ENCODE results near the gene SRP54.

GRCh38 chr14:34964977-34965764, 17.6 kb upstream of the SRP54 start:
- TF ChIP-seq JUN (IDR thresholded peaks at IDR 0.05; ENCODE audit: borderline replicate concordance, insufficient read depth, insufficient read length, low read depth): no peak
- TF ChIP-seq CTCF (IDR thresholded peaks at IDR 0.05; ENCODE audit: extremely low read depth in 1 of 2, insufficient read depth in 1 of 2, low read depth in 1 of 2, low read length in 2 of 2): no peak
- no peak for TF ChIP-seq MAX (IDR thresholded peaks at IDR 0.05; ENCODE audit: insufficient read depth, insufficient read length)
- TF ChIP-seq POLR2A (IDR thresholded peaks at IDR 0.05; ENCODE audit: low read depth, low read length): no peak
- no peak for TF ChIP-seq EZH2 (IDR thresholded peaks at IDR 0.05; ENCODE audit: borderline replicate concordance, low read depth, low read length, severe bottlenecking)
